Measurements from ENCODE around the gene NLRP8. TPM values are rescaled to one million over a fixed set of nuclear protein-coding genes. Genes with fewer than 3 reads are reported as not detected.

NLRP8 gene
- total and polyA plus RNA-seq, 7 donors: not detected

GRCh38 chr19:55907286-55907685 lies 40.3 kb upstream of the NLRP8 start:
- ATAC-seq (no peak), DNase-seq (no peak)
- no peak overlapping the region for H3K27ac ChIP-seq
- no peaks in the 10 kb centered on the region for H3K36me3 ChIP-seq (ENCODE audit: insufficient read depth in 1 of 2, low read depth in 1 of 2)
- TF ChIP-seq CTCF (IDR thresholded peaks at IDR 0.05): no peak
- H3K9me3 ChIP-seq: no peaks in the 10 kb centered on the region
- H3K27me3 ChIP-seq (ENCODE audit: insufficient read depth in 3 of 3, low read length in 2 of 3): peaks cover 0 to 2% (median 0%) of the 10 kb centered on the region in 3 donors
- intact Hi-C loops (cut with DNase I): no loop called here
- no peaks in the 10 kb centered on the region for H3K4me1 ChIP-seq
- no peak overlapping the region for H3K4me3 ChIP-seq
- WGBS, 3 donors: 79 to 87% (median 79%) methylated on average over 7 of the region's 7 CpGs

- DNase-seq (no peak), ATAC-seq (no peak)
- Histone ChIP-seq H3K4me1 (no peaks in the 10 kb centered on the region), H3K9me3 (no peaks in the 10 kb centered on the region), H3K27me3 (ENCODE audit: insufficient read depth in 3 of 3, low read length in 2 of 3) (no peaks in the 10 kb centered on the region), H3K27ac (no peak overlapping the region), H3K36me3 (ENCODE audit: insufficient read depth in 1 of 2, low read depth in 1 of 2) (no peaks in the 10 kb centered on the region), H3K4me3 (no peak overlapping the region)
- no peak for TF ChIP-seq CTCF (IDR thresholded peaks at IDR 0.05)
- 72 to 86% (median 78%) methylated on average over 3 of the region's 3 CpGs for WGBS, 3 donors
- intact Hi-C loops (cut with DNase I): no loop called here
Observed at GRCh38 chr19:55907746-55908145, 39.9 kb upstream of the NLRP8 start.

GRCh38 chr19:55909801-55910200 lies 37.8 kb upstream of the NLRP8 start:
- intact Hi-C loops (cut with DNase I): no loop called here

GRCh38 chr19:55912916-55913315 lies 34.7 kb upstream of the NLRP8 start:
- H3K27ac ChIP-seq: no peak overlapping the region
- peaks cover 8% of the 10 kb centered on the region for H3K9me3 ChIP-seq

More at GRCh38 chr19:55909801-55910200, 37.8 kb upstream of the NLRP8 start:
- H3K9me3 ChIP-seq: no peaks in the 10 kb centered on the region
- WGBS, 3 donors: 33 to 39% (median 34%) methylated on average over 2 of the region's 2 CpGs
- no peak for TF ChIP-seq CTCF (IDR thresholded peaks at IDR 0.05)
- no peaks in the 10 kb centered on the region for H3K36me3 ChIP-seq (ENCODE audit: insufficient read depth in 1 of 2, low read depth in 1 of 2)
- DNase-seq (no peak), ATAC-seq (no peak)
- H3K4me3 ChIP-seq: no peak overlapping the region
- H3K27me3 ChIP-seq (ENCODE audit: insufficient read depth in 3 of 3, low read length in 2 of 3): no peaks in the 10 kb centered on the region
- H3K4me1 ChIP-seq: no peaks in the 10 kb centered on the region
- H3K27ac ChIP-seq: no peak overlapping the region

More at GRCh38 chr19:55912916-55913315, 34.7 kb upstream of the NLRP8 start:
- TF ChIP-seq CTCF (IDR thresholded peaks at IDR 0.05): no peak
- H3K4me1 ChIP-seq: no peaks in the 10 kb centered on the region
- no peaks in the 10 kb centered on the region for H3K36me3 ChIP-seq (ENCODE audit: insufficient read depth in 1 of 2, low read depth in 1 of 2)
- intact Hi-C loops (cut with DNase I): no loop called here
- WGBS, 3 donors: 80 to 84% (median 81%) methylated on average over 7 of the region's 7 CpGs
- H3K4me3 ChIP-seq: no peak overlapping the region
- DNase-seq (no peak), ATAC-seq (no peak)
- no peaks in the 10 kb centered on the region for H3K27me3 ChIP-seq (ENCODE audit: insufficient read depth in 3 of 3, low read length in 2 of 3)
